GM12874 (cell line): Measurements from ENCODE around the gene CDHR2.

Experiments used
- TF ChIP-seq, protein P1 (sequence below): IDR thresholded peaks from 2 replicates; pipeline ENCODE4 v1.5.1; 2011; ENCODE audit warnings: low read depth, mild to moderate bottlenecking, control low read depth, low read length, moderate library complexity; ENCODE audit not compliant: insufficient read depth

CDHR2 gene

DNA sequence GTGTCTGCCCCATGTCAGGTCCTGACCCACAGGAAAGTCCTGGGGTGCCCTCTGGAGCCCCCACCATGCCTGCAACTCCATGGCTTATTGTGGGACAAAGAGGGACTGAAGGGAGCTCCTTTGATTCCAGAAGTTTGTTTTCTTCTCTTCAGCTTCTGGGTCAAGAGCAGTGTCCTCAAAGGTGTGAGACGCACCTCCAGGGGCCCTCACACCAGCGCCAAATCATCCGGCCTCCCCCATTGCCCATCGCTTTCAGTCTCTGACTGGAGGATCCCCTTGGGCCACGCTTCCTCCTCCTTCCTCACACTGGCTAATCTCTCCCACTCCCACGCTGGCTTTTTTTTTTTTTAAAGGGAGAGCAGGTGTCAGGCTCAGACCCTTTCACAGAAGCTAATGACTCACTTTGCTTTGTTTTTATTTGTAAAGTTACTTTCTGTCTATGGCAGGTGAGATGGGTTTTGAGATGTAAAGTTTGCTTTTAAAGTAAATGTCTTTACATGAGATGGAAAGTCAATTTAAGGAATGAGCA lies 16.7 kb downstream of the CDHR2 start:
- TF ChIP-seq, protein P1, sequence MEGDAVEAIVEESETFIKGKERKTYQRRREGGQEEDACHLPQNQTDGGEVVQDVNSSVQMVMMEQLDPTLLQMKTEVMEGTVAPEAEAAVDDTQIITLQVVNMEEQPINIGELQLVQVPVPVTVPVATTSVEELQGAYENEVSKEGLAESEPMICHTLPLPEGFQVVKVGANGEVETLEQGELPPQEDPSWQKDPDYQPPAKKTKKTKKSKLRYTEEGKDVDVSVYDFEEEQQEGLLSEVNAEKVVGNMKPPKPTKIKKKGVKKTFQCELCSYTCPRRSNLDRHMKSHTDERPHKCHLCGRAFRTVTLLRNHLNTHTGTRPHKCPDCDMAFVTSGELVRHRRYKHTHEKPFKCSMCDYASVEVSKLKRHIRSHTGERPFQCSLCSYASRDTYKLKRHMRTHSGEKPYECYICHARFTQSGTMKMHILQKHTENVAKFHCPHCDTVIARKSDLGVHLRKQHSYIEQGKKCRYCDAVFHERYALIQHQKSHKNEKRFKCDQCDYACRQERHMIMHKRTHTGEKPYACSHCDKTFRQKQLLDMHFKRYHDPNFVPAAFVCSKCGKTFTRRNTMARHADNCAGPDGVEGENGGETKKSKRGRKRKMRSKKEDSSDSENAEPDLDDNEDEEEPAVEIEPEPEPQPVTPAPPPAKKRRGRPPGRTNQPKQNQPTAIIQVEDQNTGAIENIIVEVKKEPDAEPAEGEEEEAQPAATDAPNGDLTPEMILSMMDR, result no peak

DNA sequence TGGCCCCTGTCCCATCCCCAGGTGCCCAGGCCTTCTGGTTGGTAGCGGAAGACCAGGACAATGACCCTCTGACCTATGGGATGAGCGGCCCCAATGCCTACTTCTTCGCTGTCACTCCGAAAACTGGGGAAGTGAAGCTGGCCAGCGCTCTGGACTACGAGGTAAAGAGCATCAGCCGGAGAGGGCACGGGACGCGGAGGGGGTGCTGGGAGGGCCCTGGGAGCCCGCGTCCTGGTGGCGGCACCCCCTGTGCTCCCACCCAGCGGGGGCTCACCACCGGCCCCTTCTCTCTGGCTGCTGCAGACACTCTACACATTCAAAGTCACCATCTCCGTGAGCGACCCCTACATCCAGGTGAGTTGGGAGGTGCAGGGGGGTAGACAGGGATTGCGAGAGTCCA lies 19.5 kb downstream of the CDHR2 start:
- TF ChIP-seq, protein P1, result no peak

DNA sequence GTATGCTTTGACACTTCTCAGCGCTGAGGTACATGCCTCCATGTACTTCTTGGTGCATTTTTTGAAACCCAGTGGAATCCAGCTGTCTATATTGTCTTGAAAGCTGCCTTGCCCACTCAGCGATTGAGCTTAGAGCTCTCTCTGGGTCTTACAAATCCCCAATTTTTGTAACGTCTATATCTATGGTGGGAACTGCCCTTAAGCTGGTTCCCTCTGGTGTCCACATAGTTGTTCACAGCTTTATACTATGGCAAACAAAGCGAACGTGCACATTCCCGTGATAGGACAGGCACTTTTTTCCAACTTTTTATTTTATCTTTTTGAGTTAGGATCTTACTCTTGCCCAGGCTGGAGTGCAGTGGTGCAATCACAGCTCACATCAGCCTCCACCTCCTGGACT lies 20.9 kb downstream of the CDHR2 start:
- TF ChIP-seq, protein P1, result no peak

DNA sequence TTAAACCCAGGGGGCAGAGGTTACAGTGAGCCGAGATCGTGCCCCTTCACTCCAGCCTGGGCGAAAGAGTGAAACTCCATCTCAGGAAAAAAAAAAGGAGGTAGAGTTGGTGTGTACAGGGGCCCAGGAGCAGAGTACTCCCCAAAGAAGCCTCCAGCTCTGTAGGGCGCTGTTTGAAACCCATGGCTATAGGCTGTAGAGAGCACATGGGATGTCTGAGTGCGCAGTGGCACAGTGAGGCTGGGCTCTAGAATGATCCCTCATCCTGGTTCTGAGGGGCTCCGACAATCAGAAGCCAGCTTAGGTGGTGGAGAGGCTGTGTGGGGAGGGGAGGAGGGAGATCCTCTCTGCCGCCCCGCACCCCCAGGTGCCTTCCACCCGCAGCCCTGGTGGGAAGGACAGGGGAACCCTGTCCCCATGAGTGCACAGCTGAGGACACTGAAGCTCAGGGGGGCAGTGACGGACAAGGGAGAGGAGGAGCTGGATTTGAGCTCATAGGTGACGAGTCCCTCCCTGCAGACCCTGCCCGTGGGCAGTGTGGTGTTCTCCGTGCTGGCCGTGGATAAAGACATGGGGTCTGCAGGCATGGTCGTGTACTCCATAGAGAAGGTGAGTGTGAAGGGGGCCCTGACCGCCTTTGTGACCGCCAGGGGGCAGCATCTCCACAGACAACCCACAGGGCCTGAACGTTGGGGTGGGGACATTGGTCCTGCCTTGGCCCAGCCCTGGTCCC lies 24.6 kb downstream of the CDHR2 start:
- TF ChIP-seq, protein P1, result peak; percentile 94

DNA sequence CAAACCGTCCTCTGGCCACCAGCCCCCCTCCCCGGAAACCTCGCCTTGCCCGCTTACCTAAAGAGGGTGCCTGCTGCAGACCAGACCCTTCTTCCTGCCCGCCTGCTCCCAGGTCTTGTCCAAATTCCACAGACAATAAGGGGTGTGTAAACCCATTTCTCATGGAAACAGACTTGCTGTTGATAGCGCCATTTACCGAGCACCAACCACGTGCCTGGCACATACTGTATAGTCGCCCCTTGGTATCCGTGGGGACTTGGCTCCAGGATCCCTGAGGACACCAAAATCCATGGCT lies 25.1 kb downstream of the CDHR2 start:
- TF ChIP-seq, protein P1, result no peak

DNA sequence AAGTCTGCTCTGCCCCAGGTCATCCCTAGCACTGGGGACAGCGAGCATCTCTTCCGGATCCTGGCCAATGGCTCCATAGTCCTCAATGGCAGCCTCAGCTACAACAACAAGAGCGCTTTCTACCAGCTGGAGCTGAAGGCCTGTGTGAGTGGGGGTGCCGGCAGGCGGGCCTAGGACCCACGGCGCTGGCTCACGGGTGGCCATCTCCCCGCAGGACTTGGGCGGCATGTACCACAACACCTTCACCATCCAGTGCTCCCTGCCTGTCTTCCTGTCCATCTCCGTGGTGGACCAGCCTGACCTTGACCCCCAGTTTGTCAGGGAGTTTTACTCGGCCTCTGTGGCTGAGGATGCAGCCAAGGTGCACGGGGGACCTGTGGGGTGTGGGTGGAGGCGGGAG lies 25.9 kb downstream of the CDHR2 start:
- TF ChIP-seq, protein P1, result no peak

DNA sequence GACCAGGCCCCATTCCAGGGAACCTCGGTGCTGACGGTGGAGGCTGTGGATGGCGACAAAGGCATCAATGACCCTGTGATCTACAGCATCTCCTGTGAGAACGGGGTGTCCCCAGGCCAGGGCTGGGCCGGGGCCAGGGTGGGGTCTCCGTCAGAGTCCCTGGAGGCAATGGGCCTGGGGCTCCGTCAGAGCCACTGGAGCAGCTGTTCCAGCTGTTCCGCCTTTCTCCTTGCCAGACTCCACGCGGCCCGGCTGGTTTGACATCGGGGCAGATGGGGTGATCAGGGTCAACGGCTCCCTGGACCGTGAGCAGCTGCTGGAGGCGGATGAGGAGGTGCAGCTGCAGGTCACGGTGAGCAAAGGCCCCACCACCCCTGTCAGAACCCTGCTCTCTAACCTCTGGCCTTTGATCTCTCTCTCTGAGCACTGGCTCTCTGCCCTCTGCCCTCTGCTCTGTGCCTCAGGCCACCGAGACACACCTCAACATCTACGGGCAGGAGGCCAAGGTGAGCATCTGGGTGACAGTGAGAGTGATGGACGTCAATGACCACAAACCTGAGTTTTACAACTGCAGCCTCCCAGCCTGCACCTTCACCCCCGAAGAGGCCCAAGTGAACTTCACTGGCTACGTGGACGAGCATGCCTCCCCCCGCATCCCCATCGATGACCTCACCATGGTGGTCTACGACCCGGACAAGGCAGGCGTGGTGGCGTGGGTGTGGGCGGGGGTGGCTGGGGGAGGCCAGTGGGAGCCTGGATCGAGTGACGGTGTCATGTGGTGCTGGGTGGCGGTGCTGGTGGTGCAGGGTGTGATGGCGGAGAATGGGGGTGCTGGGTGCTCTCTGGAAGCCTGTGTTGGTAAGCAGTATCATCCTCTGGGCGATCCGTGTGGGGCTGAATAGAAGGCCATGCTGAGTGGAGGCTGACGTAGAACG lies 26.6 kb downstream of the CDHR2 start:
- TF ChIP-seq, protein P1, result no peak
